Neural cell (in vitro differentiated cells): ENCODE data around the gene SGSH.

ENCODE experiments used
- CTCF ChIP-seq: fragments of 450-650 bp; IDR thresholded peaks from 2 replicates; pipeline ENCODE4 v1.5.1; 2014; ENCODE audit warnings: antibody characterized with exemption, mild to moderate bottlenecking, moderate library complexity; ENCODE audit not compliant: poor library complexity, severe bottlenecking
- EP300 ChIP-seq: fragments of 450-650 bp; conservative IDR thresholded peaks from 2 replicates; pipeline ENCODE4 v1.6.1; 2014; ENCODE audit warnings: antibody characterized with exemption, mild to moderate bottlenecking, moderate library complexity; ENCODE audit not compliant: poor library complexity, severe bottlenecking
- RAD21 ChIP-seq: fragments of 450-650 bp; conservative IDR thresholded peaks from 2 replicates; pipeline ENCODE4 v1.6.1; 2014; ENCODE audit warnings: antibody characterized with exemption, mild to moderate bottlenecking, moderate library complexity

GRCh38 chr17:80267391-80267790 is 47.3 kb upstream of the SGSH start:
- TF ChIP-seq RAD21 (no peak), CTCF (no peak), EP300 (no peak)
